Right forelimb (tissue), 1 donor: ENCODE results near the gene CLPSL2.

ENCODE experiments used
- DNase-seq: peaks from one replicate; pipeline ENCODE4 v3.0.0-alpha.2; 2018

Gene CLPSL2

DNA sequence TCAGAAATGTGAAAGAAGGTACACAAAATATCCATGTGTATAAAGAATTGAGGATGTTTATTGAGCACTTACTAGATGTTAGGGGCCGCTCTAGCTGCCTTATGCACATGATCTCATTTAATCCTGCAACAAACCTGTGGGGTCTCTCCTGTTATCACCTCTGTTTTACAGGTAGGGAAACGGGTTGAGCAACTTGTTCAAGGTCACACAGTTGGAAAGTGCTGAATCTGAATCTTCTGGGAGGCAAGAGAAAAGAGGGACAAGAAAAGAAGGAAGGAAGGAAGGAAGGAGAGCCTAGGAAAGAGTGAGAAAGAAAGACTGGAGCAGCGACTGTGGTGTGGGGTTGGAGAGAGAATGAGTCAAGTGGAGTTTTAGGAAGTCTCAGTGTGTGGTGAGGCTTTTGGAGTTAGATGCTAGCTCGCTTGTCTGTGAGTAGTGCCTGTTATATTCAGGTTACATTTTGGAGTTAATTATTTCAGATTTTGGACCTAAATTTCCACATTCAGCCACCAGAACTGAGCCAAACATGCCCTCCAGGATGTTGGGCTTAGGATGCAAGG, 12.1 kb downstream of the CLPSL2 start:
- no peak for DNase-seq

DNA sequence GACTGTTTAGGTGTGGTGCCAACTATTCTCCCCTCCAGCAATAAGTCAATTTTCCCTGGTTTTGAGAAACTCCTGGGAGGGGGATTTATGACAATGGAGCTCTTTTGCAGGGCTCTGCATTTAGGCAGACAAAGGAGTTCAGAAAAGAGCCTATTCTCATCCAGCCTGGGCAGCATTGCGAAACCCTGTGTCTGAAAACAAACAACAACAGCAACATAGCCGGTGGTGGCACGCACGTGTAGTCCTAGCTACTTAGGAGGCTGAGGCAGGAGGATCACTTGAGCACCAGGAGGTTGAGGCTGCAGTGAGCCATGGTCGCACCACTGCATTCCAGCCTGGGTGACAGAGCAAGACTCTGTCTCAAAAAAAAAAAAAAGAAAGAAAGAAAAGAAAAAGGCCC, 14.3 kb downstream of the CLPSL2 start:
- no peak for DNase-seq

GRCh38 chr6:35794536-35795452, 18.4 kb downstream of the CLPSL2 start:
- no peak for DNase-seq

- no peak for DNase-seq
Observed at GRCh38 chr6:35795453-35796071, 19.2 kb downstream of the CLPSL2 start.

GRCh38 chr6:35796236-35796635, 19.8 kb downstream of the CLPSL2 start:
- DNase-seq = no peak

DNA sequence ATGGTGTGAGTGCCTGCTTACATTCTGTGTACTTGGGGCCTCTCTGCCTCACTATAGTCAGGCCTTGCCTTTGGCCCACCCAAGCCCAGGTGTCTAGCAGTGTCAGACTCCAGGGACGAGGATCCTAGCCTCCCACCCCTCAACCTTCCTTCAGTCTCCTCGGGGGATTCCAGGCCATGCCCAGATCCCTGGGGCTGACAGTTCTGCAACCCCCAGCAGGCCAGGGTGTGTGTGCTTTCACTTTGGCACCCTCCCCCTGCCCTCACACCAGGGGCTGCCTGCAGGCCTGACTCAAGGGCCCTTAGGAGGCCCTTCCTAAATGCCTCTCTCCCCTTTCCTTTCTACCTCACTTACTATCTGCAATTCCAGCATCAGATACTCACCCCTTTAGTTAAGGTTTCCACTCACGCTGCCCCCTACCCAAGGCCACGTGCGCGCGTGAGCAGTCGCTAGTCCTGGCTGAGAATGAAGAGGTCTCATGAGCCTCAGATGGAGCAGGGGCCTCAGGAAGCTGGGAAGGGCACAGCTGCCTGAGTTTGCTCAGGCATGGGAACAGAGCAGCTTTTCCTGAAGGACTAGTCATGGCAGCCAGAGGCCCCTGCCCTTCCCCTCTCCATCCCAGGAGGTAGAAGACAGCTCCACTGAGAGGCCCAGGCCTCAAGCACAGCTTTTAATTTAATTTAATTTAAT, 21.6 kb downstream of the CLPSL2 start:
- DNase-seq = no peak

DNA sequence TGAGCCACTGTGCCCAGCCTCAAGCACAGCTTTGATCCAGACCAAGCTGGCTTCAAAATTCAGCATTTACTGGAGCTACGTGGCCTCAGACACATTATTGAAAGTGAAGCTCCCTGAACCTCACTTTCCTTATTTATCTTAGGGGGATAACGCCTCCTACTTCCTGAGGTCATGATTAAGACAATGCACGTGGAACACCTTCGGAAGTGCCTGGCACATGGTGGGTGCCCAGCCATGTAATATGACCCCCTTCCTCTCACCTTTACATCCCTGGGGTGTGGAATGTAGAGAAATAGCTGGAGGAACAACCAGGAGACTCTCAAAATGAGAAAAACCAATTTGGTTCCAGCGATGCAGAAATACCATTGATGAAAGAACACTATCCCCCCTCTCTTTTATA, 22.3 kb downstream of the CLPSL2 start:
- no peak for DNase-seq

GRCh38 chr6:35801148-35801547, 24.8 kb downstream of the CLPSL2 start:
- DNase-seq = no peak

GRCh38 chr6:35804996-35805736, 28.8 kb downstream of the CLPSL2 start, which contains the start of gene LHFPL5:
Gene LHFPL5, plus strand, starts transcription at chr6:35805352. Its CDS starts 319 bp downstream, at chr6:35805671.
- DNase-seq = peak; percentile 76

GRCh38 chr6:35808688-35809087, 32.3 kb downstream of the CLPSL2 start:
- no peak for DNase-seq

- DNase-seq = no peak
Observed at GRCh38 chr6:35809809-35810208, 33.4 kb downstream of the CLPSL2 start.

DNA sequence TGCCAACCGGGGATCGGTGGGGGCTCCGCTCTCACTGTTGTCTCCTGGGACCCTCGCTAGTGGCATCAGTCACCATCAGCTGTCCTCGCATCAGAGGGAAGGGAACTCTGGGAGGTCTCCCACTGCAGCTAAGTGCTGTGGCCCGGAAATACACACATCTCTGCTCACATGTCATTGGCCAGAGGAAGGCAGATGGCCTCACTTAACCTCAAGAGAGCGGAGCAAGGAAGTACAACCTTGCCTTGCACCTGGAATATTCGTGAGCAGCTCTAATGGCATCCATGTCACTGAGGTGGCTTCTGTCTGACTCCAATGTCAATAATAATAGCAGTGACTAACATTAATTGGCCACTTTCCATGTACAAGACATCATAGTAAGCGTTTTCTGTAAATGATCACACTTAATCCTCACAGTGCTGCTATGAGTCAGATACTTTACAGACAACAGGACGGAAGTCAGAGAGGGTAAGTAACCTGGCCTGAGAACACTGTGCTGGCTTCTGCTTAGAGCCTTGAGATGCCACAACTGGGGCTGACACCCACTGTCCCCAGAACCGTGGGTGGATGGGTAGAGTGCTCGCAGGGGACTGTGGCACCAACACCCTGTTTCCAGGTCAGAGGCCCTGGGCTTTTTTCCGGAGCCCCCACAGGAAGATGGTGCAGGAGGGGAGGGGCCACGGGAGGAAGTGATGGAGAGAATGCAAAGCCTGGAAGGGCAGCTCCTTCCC, 34.7 kb downstream of the CLPSL2 start:
- no peak for DNase-seq

GRCh38 chr6:35811699-35811995, 35.2 kb downstream of the CLPSL2 start:
- no peak for DNase-seq

- DNase-seq = no peak
Observed at GRCh38 chr6:35817515-35817914, 41.1 kb downstream of the CLPSL2 start.

GRCh38 chr6:35823601-35824000, 47.2 kb downstream of the CLPSL2 start:
- no peak for DNase-seq

DNA sequence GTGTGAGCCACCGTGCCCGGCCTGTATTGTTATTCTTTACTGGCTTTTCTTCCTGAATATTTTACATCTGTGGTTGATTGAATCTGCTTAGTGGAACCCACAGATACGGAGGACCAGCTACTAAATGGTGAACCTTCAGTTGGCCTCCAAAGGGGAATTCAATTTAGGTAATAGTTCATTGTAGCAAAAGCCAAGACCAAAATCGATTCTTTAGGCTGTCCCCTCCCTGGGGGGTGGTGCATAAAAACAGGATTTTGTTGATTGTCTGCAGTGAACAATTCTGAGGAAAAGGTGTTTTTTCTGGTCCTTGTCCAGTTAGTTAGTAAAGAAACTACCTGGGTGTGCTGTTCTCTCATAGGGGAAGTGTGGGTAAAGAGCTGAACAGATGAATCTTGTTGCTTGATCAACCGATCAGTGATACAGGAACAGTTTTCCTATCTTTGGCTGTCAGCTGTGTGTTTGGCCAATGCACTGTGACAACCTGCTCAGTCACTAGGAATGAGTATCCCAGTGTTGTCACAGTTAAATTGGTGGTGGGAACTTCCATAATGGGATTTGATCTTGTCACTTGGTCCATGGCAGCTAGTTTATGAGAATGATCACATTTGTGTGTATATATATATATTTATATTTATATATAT, 48.3 kb downstream of the CLPSL2 start:
- no peak for DNase-seq
